ENCODE data around the gene CD4. TPM values are rescaled to one million over a fixed set of nuclear protein-coding genes. Genes with fewer than 3 reads are reported as not detected.

The CD4 gene
- total RNA-seq, 4 donors from 2014 or later = 3.5 to 8.1 (median 3.9) TPM

DNA sequence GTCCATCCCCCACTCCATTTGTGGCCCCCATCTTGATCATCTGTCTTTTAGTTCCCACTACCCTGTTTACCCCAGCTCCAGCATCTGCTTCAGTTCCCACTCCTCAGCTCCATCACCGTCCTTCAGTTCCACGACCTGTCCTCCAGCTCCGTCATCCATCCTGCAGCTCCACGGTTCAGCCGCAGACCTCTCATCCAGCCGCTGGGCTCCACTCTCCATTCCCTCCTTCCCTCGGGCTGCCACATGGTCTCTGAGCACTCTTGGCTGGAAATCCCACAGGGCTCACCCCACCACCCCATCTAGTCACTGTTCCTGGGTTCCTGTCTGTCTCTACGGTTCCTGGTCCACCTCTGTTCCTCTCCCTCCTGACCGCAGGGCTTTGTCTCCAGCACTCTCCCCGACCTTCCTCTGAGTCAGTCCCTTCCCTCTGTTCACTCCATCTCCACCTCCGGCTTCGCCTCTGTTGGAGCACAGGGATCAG is 35.6 kb downstream of the CD4 start:
- WGBS, 2 donors = 49 to 54% methylated on average over 12 of the region's 12 CpGs
- intact Hi-C loops (cut with DNase I) = no loop called here
- DNase-seq = no peak
- H3K9me3 ChIP-seq = no peaks in the 10 kb centered on the region
- H3K27ac ChIP-seq = no peak overlapping the region
- no peaks in the 10 kb centered on the region for H3K36me3 ChIP-seq
- no peaks in the 10 kb centered on the region for H3K27me3 ChIP-seq
- TF ChIP-seq POLR2A (IDR thresholded peaks at IDR 0.05) = no peak
- TF ChIP-seq, protein P1, sequence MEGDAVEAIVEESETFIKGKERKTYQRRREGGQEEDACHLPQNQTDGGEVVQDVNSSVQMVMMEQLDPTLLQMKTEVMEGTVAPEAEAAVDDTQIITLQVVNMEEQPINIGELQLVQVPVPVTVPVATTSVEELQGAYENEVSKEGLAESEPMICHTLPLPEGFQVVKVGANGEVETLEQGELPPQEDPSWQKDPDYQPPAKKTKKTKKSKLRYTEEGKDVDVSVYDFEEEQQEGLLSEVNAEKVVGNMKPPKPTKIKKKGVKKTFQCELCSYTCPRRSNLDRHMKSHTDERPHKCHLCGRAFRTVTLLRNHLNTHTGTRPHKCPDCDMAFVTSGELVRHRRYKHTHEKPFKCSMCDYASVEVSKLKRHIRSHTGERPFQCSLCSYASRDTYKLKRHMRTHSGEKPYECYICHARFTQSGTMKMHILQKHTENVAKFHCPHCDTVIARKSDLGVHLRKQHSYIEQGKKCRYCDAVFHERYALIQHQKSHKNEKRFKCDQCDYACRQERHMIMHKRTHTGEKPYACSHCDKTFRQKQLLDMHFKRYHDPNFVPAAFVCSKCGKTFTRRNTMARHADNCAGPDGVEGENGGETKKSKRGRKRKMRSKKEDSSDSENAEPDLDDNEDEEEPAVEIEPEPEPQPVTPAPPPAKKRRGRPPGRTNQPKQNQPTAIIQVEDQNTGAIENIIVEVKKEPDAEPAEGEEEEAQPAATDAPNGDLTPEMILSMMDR (IDR thresholded peaks at IDR 0.05) = no peak
- H3K4me1 ChIP-seq = peaks cover 8 to 24% of the 10 kb centered on the region in 2 donors
- no peak overlapping the region for H3K4me3 ChIP-seq (replicated peaks in 1 of 3)

DNA sequence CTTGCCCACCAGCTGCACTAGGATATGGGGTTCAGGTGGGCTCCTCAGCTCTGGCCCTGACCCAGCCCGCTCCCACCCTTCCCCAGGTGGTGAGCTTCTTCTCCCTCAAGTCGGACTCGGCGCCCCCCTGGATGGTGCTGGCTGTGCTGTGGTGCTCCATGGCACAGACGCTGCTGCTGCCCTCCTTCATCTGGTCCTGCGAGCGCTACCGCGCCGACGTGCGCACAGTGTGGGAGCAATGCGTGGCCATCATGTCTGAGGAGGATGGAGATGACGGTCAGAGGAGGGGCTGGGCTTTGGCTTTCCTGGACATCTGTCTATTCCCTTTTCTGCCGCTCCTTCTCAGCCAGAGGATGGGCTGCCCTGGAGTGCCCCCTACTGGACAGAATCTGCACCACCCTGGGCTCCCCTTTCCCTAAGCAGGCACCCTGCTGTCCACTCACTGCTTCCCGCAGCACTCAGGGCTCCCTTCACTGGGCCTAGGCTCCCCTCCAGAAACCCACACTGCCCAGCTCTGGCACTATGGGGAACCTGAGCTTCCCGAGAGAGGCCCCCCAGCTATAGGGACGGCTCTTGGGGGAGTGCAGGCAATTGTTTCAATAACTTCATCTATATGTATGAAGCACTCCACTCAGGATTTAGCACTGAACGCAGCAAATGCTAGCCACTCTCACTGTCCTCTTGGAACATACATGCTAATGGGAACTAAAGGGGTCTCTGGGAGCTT is 36.2 kb downstream of the CD4 start:
- H3K27ac ChIP-seq = no peak overlapping the region
- no peaks in the 10 kb centered on the region for H3K27me3 ChIP-seq
- peak; percentile 70 to 71 for DNase-seq
- H3K36me3 ChIP-seq = no peaks in the 10 kb centered on the region
- TF ChIP-seq, protein P1 (IDR thresholded peaks at IDR 0.05) = peak; percentile 39 to 83 (median 76)
- TF ChIP-seq POLR2A (IDR thresholded peaks at IDR 0.05) = no peak
- H3K9me3 ChIP-seq = no peaks in the 10 kb centered on the region
- intact Hi-C loops (cut with DNase I) = no loop called here
- H3K4me1 ChIP-seq = peaks cover 8 to 24% of the 10 kb centered on the region in 2 donors
- whole genome bisulfite sequencing, 2 donors = 3 to 11% methylated on average over 15 to 17 of the region's 19 CpGs
- H3K4me3 ChIP-seq (replicated peaks in 1 of 3) = no peak overlapping the region

DNA sequence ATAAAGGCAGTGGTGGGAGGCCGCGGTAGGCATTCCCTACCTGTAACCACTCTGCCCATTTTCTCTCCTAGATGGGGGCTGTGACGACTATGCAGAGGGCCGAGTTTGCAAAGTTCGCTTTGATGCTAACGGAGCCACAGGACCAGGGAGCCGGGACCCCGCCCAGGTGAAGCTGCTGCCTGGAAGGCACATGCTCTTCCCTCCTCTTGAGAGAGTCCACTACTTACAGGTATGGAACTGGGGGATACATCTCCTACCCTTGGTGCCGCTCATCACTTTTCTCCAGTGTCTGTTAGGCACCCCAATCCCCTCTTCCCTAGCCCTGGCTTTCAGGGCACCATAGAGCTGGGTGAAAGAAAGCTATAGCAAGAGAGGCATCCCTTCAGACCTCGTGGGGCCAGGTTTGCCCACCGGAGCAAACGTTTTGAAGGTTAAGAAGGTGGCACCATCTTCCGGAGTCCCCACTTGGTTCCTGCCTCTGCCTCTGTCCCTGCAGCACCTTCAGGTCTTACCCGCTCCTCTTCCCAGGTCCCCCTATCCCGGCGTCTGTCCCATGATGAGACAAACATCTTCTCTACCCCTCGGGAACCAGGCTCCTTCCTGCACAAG is 36.9 kb downstream of the CD4 start:
- Histone ChIP-seq H3K27me3 (no peaks in the 10 kb centered on the region), H3K27ac (no peak overlapping the region), H3K4me3 (replicated peaks in 1 of 3) (no peak overlapping the region), H3K9me3 (no peaks in the 10 kb centered on the region), H3K36me3 (no peaks in the 10 kb centered on the region), H3K4me1 (peaks cover 8 to 21% of the 10 kb centered on the region in 2 donors)
- TF ChIP-seq POLR2A (IDR thresholded peaks at IDR 0.05) = no peak
- TF ChIP-seq, protein P1 (IDR thresholded peaks at IDR 0.05) = no peak
- intact Hi-C loops (cut with DNase I) = no loop called here
- DNase-seq = no peak
- WGBS, 2 donors = 72 to 73% methylated on average over 17 of the region's 17 CpGs

DNA sequence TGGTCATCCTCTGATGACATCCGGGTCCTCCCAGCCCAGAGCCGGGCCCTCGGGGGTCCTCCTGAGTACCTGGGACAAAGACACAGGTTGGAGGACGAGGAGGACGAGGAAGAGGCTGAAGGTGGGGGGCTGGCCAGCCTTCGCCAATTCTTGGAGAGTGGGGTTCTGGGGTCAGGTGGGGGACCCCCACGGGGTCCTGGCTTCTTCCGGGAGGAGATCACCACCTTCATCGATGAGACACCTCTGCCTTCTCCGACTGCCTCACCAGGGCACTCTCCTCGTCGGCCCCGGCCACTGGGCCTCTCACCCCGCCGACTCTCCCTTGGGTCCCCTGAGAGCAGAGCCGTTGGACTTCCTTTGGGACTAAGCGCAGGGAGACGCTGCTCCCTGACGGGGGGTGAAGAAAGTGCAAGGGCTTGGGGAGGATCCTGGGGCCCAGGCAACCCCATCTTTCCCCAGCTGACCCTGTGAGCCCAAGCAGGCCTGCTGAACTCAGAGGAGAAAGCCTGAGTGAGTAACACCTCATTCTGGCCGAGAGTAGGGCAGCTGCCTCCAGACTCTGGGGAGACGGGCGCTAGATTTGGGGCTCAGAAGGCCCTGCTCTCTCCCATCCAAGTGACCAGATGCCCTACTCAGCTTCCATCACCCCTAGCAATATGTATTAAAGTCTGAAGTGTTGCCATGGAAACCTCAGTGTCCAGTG is 37.6 kb downstream of the CD4 start:
- Histone ChIP-seq H3K36me3 (no peaks in the 10 kb centered on the region), H3K27ac (no peak overlapping the region), H3K9me3 (no peaks in the 10 kb centered on the region), H3K27me3 (no peaks in the 10 kb centered on the region), H3K4me3 (replicated peaks in 1 of 3) (no peak overlapping the region), H3K4me1 (peaks cover 8 to 14% of the 10 kb centered on the region in 2 donors)
- TF ChIP-seq, protein P1 (IDR thresholded peaks at IDR 0.05) = no peak
- no peak for TF ChIP-seq POLR2A (IDR thresholded peaks at IDR 0.05)
- no peak for DNase-seq
- WGBS, 2 donors = 77 to 80% methylated on average over 17 to 22 of the region's 22 CpGs
- intact Hi-C loops (cut with DNase I) = no loop called here
